WERI-Rb-1 (cell line): ENCODE measurements around the gene TMEM258.

Experiments used
- DNase-seq: peaks from one replicate; pipeline ENCODE4 v3.0.0-alpha.2; 2020
- H3K27ac ChIP-seq: fragments of 250-450 bp; sonication (Bioruptor Pico); 2 replicates; pipeline ENCODE4 v1.5.1; 2020; ENCODE audit warnings: mild to moderate bottlenecking, moderate library complexity
- H3K27me3 ChIP-seq: fragments of 250-450 bp; sonication (Bioruptor Pico); 2 replicates; pipeline ENCODE4 v1.5.1; 2021; ENCODE audit warnings: mild to moderate bottlenecking, low read depth, moderate library complexity; ENCODE audit not compliant: insufficient read depth, severe bottlenecking
- H3K36me3 ChIP-seq: fragments of 250-450 bp; sonication (Bioruptor Pico); 2 replicates; pipeline ENCODE4 v1.5.1; 2020; ENCODE audit warnings: mild to moderate bottlenecking, moderate library complexity
- H3K4me3 ChIP-seq: 2 replicates; pipeline ENCODE4 v1.5.1; 2011; ENCODE audit warnings: low read depth, mild to moderate bottlenecking, control low read depth, low read length
- H3K9me3 ChIP-seq: fragments of 250-450 bp; sonication (Bioruptor Pico); 2 replicates; pipeline ENCODE4 v1.5.1; 2021; ENCODE audit warnings: mild to moderate bottlenecking, moderate library complexity; ENCODE audit not compliant: severe bottlenecking
- CTCF ChIP-seq: IDR thresholded peaks from 2 replicates; pipeline ENCODE4 v1.5.1; 2011; ENCODE audit warnings: low read depth, mild to moderate bottlenecking, control low read depth, inconsistent platforms, low read length

Gene TMEM258

GRCh38 chr11:61805146-61805545 is 12.7 kb upstream of the TMEM258 start:
- H3K4me3 ChIP-seq, result no peak overlapping the region
- no peaks in the 10 kb centered on the region for H3K27me3 ChIP-seq
- DNase-seq, result no peak
- peaks cover 95% of the 10 kb centered on the region for H3K36me3 ChIP-seq
- no peaks in the 10 kb centered on the region for H3K9me3 ChIP-seq
- TF ChIP-seq CTCF, result no peak
- no peak overlapping the region for H3K27ac ChIP-seq

- H3K9me3 ChIP-seq, result no peaks in the 10 kb centered on the region
- H3K27ac ChIP-seq, result no peak overlapping the region
- H3K36me3 ChIP-seq, result peaks cover 95% of the 10 kb centered on the region
- H3K27me3 ChIP-seq, result no peaks in the 10 kb centered on the region
- H3K4me3 ChIP-seq, result no peak overlapping the region
- TF ChIP-seq CTCF, result no peak
- no peak for DNase-seq
These were observed 11.7 kb upstream of the TMEM258 start for GRCh38 chr11:61803889-61804647.

DNA sequence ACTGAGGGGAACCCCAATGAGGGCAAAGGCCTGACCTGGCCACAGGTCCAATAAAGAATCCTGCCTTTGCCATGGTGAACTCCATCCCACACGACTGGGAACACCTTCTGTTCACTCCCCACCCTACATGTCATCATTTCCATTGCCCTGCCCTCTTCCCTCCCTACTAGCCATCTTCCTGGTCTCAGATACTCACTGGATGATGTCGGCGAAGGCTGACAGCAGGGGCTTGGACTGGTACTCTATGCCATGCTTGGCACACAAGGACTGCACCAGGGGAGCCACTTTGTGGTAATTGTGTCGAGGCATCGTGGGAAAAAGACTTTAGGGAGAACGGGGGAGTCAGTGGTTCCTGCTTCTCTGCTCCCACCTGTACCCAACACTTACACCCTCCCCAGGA is 10.2 kb upstream of the TMEM258 start:
- H3K27ac ChIP-seq, result no peak overlapping the region
- TF ChIP-seq CTCF, result no peak
- peaks cover 88% of the 10 kb centered on the region for H3K36me3 ChIP-seq

GRCh38 chr11:61800331-61801281 is 8.2 kb upstream of the TMEM258 start:
- peaks cover 90% of the 10 kb centered on the region for H3K36me3 ChIP-seq
- H3K4me3 ChIP-seq, result no peak overlapping the region
- H3K27ac ChIP-seq, result no peak overlapping the region
- H3K27me3 ChIP-seq, result no peaks in the 10 kb centered on the region
- no peaks in the 10 kb centered on the region for H3K9me3 ChIP-seq
- no peak for DNase-seq
- no peak for TF ChIP-seq CTCF

More for the DNA sequence above, 10.2 kb upstream of the TMEM258 start:
- no peak overlapping the region for H3K4me3 ChIP-seq
- H3K9me3 ChIP-seq, result no peaks in the 10 kb centered on the region
- DNase-seq, result no peak
- H3K27me3 ChIP-seq, result no peaks in the 10 kb centered on the region

GRCh38 chr11:61799665-61800284 is 7.4 kb upstream of the TMEM258 start:
- H3K27me3 ChIP-seq, result no peaks in the 10 kb centered on the region
- H3K36me3 ChIP-seq, result peaks cover 90% of the 10 kb centered on the region
- H3K4me3 ChIP-seq, result no peak overlapping the region
- no peak for TF ChIP-seq CTCF
- DNase-seq, result no peak
- H3K27ac ChIP-seq, result no peak overlapping the region; the same call in 1 of the 2 replicates
- H3K9me3 ChIP-seq, result no peaks in the 10 kb centered on the region
